ENCODE data around the gene DUSP9.
"Not testable (repeated sequence)": the region's sequence is repeated elsewhere in the genome, so short reads cannot be mapped to it uniquely, and the experiment has no call there.

The DUSP9 gene, protein sequence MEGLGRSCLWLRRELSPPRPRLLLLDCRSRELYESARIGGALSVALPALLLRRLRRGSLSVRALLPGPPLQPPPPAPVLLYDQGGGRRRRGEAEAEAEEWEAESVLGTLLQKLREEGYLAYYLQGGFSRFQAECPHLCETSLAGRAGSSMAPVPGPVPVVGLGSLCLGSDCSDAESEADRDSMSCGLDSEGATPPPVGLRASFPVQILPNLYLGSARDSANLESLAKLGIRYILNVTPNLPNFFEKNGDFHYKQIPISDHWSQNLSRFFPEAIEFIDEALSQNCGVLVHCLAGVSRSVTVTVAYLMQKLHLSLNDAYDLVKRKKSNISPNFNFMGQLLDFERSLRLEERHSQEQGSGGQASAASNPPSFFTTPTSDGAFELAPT

DNA sequence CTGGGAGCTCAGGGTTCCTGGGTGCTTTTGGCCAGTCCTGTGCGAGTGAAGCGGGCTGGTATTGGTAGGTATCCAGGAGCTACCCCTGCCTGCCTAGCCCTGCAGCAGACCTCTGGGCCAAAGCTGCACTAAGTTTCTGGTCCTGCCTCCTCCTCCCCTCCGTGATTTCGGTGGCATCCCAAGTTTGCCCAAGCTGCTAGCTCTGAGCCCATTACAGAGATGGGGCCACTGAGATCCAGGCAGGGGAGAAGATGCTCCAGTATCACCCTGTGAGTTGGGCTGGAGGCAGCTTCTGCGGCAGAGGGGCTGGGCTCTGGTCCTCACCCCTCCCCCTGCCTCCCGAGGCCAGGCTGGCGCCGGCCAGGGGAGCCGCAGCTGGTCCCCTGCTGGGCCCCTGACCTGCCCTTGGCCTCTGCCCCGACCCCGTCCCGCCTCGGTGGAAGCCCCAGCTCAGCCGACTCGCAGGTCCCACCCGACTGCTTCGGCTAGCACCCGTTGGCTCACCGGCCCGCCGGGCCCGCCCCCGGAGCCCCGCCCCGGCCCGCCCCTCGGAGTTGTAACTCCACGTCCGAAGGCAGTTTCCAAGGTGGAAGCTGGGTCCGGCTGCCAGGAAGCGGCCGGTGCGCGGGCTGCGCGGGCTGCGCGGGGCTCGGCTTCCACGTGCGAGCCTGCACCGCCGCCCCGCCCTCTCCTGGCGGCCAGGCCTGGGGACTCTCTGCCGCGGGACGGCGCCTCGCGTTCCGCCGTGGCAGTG is at the start of gene DUSP9:
Gene DUSP9, plus strand, starts transcription at position 584 of the 754 bp plus-strand sequence. CDS start 751 bp downstream, outside the sequence.
- no peak for DNase-seq

DNA sequence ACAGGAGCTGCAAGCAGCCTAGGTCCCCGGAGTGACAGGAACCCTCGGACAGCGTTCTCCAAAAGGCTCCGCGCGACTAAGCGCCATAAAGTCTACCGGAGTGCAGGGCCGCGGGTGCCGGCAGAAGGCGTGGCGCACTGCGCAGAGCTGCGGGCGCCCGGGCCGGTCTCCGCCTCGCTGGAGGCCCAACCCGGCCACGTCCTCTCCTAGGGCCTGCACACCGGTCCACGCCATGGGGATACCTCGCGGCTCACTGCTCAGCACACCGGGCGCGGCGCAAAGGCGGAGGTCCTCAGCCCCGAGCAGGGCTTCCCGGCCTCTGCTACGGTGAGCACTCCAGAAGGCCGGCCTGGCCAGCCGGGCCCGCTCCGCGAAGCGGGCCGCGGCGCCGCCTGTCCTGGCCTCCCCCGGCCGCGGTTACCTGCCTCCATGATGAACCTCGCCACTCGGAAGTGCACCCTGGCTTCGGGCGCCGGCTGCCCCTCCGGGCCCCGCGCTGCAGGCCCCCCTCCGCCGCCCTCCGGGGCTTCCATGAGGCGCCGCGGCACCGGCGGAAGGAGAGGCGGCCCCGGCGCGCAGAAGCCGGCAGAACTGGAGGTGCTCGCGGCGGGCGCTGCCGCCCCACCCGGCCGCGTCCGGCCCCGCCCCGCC is 48.3 kb upstream of the DUSP9 start, which contains the start of gene CCNQ:
Gene CCNQ, minus strand, starts transcription at position 599 of the 651 bp plus-strand sequence. Its CDS starts 66 bp downstream, at position 533.
- DNase-seq = no peak

DNA sequence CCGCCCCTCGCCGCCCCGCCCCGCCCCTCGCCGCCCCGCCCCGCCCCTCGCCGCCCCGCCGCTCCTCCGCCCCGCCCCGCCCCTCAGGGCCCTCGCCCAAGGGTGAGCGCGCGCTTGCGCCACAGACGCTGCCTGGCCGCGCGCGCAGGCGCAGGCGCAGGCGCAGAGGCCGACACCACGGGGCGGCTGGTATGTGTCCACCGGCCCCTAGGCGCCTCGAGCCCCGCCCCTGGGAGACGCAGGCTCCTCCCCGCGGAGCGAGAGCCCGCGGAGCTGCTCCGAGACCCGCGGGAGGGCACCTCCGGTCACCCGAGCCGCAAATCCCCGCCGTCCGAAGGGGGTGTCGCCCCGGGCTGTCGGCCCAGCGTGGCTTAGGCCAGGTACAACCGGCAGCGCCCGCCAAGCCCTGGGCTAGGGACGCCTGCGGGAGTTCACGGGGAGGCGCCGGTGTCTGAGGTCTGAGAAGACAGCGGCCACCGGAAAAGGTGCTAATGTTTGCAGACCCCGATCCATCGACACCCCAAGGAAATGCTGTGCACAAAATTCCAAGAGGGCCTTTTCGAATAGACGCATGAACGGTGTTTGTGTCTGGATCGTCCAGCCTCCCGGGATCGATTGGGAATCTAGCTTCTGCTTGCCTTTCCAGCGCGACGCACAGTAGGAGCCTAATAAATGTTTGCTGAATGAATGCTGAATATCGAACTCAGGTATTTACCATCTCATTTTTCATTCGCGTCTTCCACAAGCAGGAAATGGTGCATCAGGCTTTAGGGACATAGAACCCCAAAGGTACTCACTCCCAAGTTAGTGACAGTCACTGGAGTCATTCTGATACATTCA is 47.6 kb upstream of the DUSP9 start:
- DNase-seq = peak; percentile 73

DNA sequence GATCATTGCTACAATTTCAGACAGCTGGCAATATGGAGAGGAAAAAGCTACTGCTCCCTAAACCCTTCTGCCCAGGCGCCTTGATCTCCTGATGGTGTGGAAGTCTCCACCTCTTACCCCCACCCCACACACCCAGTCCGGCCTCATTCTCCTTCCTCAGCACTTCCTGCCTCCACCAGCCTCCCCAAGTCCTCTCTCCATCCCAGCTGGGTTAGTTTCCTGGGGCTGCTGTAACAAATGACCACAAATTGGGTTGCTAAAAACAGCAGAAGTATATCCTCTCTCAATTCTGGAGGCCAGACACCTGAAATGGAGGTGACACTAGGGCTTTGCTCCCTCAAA is 47.0 kb upstream of the DUSP9 start:
- DNase-seq = no peak

DNA sequence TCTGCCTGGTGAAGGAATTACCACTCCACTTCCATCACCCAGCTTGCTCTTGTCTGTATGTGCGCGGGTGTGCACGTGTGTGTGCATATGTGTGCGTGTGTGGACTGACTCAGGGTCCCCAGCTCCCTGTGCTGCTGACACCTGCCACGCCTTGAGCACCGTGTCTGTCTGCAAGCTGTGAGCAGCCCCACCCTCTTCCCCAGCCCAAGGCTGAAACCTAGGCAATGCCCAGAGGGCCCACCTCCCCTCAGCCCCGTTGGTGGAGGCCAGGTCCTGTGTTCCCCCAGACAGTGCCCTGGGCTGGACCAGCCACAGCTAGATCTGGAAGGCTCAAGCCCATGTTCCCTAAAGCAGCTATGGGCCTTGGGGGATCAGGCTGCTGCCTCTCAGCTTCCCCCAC is 46.1 kb upstream of the DUSP9 start:
- no peak for DNase-seq

DNA sequence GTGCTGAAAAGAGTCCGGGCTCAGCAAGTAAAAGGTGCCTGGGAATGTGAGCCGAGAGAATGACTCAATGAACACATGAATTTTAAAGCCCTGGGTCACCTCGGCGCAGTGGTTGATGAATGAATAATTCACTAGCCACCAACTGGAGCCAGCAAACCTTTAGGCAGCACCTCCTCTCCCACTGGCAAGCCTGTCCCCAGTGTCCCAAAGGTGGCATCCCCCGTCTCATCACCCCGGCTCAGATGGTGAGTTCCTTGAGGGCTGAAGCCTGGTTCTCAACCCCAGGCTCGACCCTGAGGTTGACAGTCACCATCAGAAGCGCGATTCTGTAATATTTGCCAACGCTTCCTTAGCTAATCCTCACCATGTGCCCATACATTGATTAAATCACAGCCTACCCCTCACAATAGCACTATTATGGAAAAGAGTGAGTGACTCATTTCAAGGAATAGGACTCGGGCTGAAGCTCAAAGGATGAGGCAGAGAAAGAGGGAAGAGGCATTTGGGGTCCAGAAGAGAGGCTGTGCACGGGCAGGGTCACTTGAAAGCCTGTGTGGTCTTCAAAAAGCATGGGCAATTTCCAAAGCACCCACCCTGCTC is 45.4 kb upstream of the DUSP9 start:
- DNase-seq = no peak

DNA sequence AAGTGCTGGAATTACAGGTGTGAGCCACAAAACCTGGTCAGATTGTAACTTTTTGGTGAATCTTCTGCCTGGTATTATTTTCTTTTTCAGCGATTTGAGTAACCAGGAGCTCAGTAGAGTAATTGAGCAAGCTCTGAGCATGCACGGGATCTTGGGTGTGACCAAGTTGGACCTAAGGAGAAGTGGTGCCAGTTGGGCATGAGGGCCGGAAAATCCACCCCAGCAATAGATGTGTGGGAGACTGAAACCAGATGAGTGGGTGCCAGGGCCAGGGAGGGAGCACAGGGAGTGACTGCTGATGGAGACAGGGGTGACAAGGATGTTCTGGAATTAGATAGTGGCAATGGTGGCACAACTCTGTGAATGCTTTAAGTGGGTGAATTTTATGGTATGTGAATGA is 44.4 kb upstream of the DUSP9 start:
- DNase-seq = no peak

DNA sequence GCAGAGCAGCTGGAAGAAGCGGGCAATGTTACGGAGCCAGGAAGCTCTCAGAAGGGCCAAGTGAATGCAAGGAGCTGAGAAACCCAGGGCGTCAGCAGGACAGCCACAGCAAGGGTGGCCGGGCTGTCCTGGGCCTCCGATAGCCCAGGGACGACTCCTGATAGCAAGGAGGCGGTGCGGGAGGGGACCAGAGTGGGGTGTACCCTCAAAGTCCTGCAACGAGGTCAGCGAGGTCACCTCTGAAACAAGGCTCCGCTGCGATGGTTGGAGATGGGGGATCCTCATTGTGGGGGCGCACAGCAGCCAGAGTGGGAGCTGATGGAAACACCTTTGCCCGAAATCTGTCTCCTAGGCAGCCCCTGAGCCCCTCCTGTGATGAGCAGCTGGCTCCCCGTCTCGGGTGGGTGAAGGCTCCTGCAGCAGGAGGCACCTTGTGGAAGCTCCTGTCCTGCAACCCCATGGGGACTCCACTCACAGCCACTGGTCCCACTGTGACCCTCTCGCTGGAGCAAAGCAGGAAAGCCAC is 43.8 kb upstream of the DUSP9 start:
- no peak for DNase-seq

DNA sequence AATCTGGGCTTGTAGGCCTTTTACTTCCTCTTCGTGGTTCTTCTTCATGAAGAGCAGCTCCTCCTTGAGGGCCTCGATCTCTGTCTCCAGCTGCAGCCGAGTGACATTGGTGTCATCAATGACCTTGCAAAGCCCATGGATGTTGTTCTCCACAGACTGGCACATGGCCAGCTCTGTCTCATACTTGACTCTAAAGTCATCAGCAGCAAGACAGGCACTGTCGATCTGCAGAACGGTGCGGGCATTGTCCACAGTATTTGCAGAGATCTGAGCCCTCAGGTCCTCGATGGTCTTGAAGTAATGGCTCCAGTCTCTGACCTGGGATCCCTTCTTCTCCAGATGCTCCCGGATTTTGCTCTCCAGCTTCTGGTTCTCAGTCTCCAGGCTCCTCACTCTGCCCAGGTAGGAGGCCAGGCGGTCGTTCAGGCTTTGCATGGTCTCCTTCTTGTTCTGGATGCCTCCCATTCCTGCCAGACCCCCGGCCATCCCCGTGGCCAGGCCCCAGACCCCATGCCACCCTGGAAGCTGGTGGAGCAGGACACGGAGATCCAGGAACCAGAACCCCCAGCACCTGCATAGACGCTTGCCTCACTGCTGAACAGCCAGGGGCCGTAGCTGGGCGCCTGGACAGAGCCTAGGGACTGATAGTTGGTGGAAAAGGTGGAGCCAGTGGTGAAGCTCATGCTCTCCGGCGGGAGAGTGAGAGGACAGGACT is 42.2 kb upstream of the DUSP9 start:
- DNase-seq = not testable (repeated sequence)

DNA sequence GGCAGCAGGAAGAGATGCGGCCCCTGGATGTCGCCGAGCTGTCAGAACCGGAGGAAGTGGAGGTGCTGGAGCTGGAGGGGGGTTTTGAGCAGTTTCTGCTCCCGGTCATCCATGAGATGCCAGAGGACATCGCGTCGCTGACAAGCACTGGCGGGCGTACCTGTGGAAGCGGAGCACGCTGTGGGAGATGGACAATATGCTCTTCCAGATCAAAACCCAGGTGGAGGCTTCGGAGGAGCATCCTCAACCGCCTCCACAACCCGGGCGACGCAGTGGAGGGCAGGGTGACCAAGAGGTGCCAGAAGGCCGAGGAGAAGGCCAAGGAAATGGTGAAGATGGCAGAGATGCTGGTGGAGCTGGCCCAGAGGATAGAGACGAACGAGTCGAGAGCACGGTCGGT is 40.5 kb upstream of the DUSP9 start:
- DNase-seq = no peak

DNA sequence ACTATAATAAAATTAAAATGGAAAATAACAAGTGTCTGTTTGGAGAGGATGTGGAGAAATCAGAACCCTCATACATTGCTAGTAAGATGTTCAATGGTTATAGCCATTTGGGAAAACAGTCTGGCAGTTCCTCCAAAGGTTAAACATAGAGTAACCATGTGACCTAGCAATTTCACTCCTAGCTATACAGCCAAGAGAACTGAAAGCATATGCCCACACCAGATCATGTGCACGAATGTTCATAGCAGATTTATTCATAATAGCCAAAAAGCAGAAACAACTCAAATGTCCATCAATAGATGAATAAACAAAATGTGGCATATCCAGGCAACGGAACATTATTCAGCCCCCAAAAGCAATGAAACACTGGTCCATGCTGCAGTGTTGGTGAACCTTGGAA is 38.6 kb upstream of the DUSP9 start:
- DNase-seq = no peak

DNA sequence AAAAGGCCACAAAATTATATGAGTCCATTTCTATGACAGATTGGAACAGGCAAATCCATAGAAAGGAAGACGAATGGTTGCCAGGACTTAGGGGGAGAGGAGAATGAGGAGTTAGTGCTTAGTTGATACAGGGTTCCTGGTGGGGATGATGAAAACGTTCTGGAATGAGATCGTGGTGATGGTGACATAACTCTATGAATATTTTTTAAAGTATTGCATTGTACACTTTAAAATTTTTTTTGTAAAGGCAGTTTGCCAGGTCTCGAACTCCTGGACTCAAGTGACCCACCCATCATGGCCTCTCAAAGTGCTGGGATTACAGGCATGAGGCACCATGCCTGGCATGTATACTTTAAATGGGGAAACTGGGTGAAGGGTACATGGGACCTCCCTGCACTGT is 38.2 kb upstream of the DUSP9 start:
- DNase-seq = no peak

DNA sequence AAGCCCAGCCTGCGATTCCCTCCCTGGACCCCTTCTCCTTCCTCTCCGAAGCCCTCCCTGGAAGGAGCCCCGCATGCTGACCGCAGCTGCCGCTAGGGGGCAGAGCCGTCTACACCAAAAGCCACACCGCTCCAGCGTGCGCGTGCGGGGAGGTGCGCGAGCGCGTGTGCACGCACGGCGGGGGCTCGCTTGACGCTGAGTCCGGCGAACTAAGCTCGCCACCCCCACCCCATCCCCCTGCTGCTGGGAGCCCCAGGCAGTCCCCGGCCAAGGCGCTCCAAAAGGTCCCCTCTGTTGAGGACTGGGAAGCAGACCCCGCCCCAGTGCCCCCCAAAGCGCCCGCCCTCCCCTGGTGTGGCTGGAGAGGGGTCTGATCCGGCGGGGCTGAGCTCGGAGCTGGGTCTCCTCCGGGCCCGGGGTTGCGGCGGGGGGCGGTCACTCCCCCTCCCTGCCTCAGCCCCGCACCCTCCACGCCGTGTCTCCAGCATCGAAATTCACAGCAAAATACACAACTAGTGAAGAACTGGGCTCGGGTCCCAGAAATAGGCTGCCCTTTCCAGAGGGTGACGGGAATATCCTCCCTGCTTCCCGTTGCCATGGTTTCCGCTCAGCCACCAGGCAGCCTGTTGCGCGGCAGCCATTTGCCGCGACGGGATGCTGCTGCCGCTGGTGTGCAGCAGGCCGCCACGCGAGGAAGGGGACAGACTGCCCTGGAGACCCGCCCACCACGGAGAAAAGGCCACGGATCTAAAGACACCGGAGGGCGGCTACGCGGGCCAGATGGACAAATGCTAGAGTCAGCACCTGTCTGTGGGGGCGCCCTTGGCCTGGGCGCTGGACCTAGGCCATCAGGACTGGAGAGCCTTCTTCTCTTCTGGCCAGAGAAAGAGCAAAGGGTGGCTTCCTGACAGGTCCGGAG is 36.8 kb upstream of the DUSP9 start:
- DNase-seq = peak; percentile 52

DNA sequence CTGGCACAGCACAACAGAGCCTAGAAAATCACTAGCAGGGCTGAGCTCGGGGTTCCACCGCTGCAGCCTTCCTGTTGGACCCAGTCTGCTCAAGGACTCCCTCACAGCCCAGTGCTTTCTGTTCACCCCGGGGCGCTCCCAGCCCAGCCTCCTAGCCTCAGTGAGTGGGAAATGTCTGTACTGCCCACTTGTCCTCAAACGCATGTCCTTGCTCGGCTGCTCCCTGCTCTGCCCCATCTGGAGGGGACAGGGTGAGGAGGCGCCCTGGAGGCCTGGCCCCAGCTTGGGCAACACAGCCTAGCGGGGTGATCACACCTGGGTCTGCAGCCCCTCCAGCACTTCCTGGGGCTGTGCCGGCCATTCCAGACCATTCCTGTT is 36.2 kb upstream of the DUSP9 start:
- DNase-seq = no peak

DNA sequence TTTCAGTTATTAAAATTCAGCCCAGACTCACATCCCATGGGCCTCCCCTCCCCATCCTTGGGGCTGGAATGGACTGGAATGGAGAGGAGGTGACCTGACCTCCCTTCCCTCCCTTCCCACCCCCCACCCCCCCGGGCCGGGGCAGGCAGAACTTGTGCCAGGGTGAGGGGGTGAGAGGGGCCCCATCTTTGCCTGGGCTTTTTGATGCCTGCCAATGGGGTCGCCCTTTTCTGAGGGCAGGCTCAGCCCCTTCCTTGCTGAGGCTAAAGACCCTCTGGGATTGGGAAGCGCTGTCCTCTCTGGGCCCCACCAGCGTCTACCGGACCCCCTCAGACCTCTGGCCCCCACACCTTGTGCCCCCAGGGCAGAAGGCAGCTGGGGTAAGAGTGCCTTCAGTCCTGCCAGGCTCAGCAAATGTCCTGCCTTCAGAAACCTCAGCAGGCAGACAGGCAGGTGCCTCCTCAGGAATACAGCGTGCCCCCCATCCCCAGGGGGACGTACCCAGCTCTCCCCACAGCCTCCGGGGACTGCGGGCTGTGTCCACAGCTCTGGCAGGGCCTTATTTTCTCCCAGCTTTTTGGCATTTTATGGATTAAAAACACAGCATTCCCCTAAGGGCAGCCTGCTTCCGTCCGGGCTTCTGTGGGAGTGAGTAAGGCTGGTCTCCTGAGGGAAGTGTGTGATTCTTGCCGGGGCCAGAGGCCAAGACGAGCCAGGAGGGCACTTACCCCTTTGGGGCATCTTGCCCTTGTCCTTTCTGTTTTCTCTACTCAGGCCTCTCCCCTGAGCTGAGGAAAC is 35.5 kb upstream of the DUSP9 start:
- DNase-seq = no peak

DNA sequence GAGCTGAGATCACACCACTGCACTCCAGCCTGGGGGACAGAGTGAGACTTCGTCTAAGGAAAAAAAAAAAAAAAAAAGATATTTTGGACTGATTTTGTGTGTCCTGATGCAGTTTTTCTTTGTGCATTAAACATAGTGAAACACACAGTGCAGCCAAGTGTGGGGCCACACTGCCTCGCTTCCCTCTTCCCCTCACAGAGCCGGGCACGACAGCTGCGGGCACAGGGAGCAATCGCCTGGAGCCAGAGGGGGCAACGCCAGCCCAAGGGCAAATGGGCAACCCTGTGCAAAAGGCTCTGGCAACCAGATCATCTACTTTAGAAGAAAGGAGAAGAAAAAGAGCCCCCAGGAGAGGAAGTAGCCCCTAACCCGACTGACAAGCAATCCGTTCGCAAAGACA is 34.6 kb upstream of the DUSP9 start:
- no peak for DNase-seq

DNA sequence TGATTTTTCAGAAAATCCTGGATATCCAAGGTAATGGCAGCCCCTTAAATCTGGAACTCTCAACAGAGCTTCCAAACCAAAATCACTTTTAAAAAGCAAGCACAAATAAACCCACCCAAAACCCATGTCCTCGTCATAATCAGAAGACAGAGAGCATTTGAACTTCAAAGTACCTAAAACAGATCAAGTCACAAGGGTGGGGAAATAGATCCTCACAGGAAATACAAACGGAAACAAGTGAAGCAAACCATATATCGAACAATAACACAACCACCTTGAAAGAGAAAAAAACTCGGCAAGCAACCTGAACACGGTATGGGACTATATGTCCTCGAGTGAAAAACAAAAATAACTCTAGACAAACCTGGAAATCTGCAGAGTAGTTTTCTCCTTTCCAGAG is 32.2 kb upstream of the DUSP9 start:
- no peak for DNase-seq

DNA sequence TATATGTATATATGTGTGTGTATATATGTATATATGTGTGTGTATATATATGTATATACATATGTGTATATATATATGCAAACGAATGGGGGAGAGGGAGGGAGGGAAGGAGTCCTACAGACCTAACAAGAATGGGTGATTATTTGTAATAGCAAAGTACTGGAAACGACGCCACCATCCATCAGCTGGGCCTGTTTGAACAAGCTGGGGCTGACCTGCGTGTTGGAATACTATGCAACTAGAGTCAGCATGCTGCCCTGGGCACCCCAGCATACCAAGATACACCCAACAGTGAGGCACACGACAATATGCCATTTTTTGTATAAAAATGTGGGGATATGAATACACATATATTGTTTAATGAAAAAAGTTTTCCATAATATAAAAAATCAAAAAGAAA is 26.4 kb upstream of the DUSP9 start:
- DNase-seq = no peak

DNA sequence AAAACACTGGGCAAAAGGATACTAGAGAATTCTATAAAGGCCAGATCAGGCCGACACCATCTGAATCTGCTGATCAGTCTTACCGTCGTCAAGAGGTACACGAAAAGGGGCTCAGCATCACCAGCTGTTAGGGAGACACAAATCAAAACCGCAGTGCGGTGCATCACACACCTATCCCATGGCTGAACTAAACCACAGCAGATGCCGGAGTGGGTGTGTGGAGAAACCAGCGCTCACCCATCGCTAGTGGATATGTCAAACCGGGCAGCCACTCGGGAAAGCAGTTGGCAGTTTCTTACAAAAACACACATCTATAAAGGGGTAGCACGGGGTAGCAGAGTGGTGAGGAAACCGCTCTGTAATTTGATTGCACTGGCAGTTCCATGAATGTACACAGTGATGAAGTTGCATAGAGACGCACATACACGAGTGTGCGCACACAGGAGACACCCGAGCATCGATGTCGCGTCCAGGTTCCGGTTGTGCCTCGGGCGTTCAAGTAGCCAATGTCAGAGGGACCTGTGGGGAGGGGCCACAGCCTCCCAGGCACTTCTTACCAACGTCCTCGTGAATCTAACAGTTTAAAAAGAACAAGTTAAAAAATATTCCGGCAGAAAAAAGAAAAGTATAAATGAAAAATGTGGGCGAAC is 24.9 kb upstream of the DUSP9 start:
- DNase-seq = no peak

Measured in NCI-H1694 (cell line).